ENCODE results near the gene HOTAIR.
A peak's percentile ranks its signal among the peaks of the same experiment; 100 is the strongest.

Gene HOTAIR

GRCh38 chr12:53988541-53989226 lies 13.9 kb upstream of the HOTAIR start:
- no peak for DNase-seq (ENCODE audit: low read depth in 2 of 2, low spot score in 1 of 2)

- DNase-seq (ENCODE audit: low read depth in 2 of 2, low spot score in 1 of 2): no peak
Observed at GRCh38 chr12:53987787-53988230, 13.1 kb upstream of the HOTAIR start.

- no peak for DNase-seq (ENCODE audit: low read depth in 2 of 2, low spot score in 1 of 2)
Observed at GRCh38 chr12:53986686-53987483, 12.1 kb upstream of the HOTAIR start.

GRCh38 chr12:53985994-53986685 lies 11.4 kb upstream of the HOTAIR start:
- DNase-seq (ENCODE audit: low read depth in 2 of 2, low spot score in 1 of 2): no peak

GRCh38 chr12:53985692-53985993 lies 10.9 kb upstream of the HOTAIR start:
- DNase-seq (ENCODE audit: low read depth in 2 of 2, low spot score in 1 of 2): no peak

- DNase-seq (ENCODE audit: low read depth in 2 of 2, low spot score in 1 of 2): peak; percentile 28 to 59
Observed at GRCh38 chr12:53984901-53985691, 10.3 kb upstream of the HOTAIR start, which contains the start of gene HOXC10. Gene HOXC10 (plus strand): TSS chr12:53985146. CDS start chr12:53985260, 114 bp downstream.

- DNase-seq (ENCODE audit: low read depth in 2 of 2, low spot score in 1 of 2): no peak
Observed at GRCh38 chr12:53983950-53984572, 9.3 kb upstream of the HOTAIR start.

- no peak for DNase-seq (ENCODE audit: low read depth in 2 of 2, low spot score in 1 of 2)
Observed at GRCh38 chr12:53983568-53983949, 8.8 kb upstream of the HOTAIR start.

- no peak for DNase-seq (ENCODE audit: low read depth in 2 of 2, low spot score in 1 of 2)
Observed at GRCh38 chr12:53982648-53983567, 8.2 kb upstream of the HOTAIR start.

- no peak for DNase-seq (ENCODE audit: low read depth in 2 of 2, low spot score in 1 of 2)
Observed at GRCh38 chr12:53981634-53982565, 7.1 kb upstream of the HOTAIR start.

- DNase-seq (ENCODE audit: low read depth in 2 of 2, low spot score in 1 of 2): no peak
Observed at GRCh38 chr12:53980802-53981496, 6.2 kb upstream of the HOTAIR start.

- DNase-seq (ENCODE audit: low read depth in 2 of 2, low spot score in 1 of 2): no peak
Observed at GRCh38 chr12:53980104-53980801, 5.5 kb upstream of the HOTAIR start.

- DNase-seq (ENCODE audit: low read depth in 2 of 2, low spot score in 1 of 2): no peak
Observed at GRCh38 chr12:53978477-53979356, 4.0 kb upstream of the HOTAIR start.

GRCh38 chr12:53977596-53978445 lies 3.1 kb upstream of the HOTAIR start:
- no peak for DNase-seq (ENCODE audit: low read depth in 2 of 2, low spot score in 1 of 2)

GRCh38 chr12:53976823-53977595 lies 2.3 kb upstream of the HOTAIR start:
- DNase-seq (ENCODE audit: low read depth in 2 of 2, low spot score in 1 of 2): no peak
